Fibroblast of skin of scalp (primary cell): Measurements from ENCODE around the gene ANKFY1.

ENCODE experiments used
- DNase-seq: peaks from one replicate; pipeline ENCODE4 v3.0.0-alpha.2; 2013

Gene ANKFY1

DNA sequence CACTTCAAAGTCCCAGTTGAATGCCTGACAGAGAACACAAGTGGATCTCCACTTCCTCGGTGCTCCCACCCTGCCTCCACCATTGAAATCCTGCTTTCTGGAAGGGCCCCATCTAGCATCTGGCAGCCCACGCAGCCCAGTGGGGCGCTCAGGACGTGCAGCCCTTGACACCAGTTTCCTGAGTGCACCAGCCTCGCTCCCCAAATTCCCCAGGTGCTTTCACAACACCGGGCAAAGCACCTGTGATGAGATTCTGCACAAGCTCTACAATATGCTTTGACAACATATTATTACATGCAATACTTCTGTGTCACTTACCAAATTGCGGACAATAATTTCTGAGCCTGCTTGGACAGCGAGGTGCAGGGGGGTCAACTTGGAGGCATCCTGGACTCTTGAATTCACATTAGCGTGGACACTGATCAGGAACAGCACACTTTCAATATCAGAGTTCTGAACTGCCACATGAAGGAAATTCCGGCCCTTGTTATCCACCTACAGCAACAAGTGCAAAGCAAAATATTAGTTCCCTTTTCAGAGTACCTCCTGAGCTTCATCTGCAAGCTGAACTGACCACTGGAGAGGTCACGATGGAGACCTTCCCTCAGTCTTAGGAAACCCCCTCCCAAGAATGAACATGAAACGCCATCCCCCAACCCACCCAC lies 86.8 kb downstream of the ANKFY1 start:
- DNase-seq, result no peak

DNA sequence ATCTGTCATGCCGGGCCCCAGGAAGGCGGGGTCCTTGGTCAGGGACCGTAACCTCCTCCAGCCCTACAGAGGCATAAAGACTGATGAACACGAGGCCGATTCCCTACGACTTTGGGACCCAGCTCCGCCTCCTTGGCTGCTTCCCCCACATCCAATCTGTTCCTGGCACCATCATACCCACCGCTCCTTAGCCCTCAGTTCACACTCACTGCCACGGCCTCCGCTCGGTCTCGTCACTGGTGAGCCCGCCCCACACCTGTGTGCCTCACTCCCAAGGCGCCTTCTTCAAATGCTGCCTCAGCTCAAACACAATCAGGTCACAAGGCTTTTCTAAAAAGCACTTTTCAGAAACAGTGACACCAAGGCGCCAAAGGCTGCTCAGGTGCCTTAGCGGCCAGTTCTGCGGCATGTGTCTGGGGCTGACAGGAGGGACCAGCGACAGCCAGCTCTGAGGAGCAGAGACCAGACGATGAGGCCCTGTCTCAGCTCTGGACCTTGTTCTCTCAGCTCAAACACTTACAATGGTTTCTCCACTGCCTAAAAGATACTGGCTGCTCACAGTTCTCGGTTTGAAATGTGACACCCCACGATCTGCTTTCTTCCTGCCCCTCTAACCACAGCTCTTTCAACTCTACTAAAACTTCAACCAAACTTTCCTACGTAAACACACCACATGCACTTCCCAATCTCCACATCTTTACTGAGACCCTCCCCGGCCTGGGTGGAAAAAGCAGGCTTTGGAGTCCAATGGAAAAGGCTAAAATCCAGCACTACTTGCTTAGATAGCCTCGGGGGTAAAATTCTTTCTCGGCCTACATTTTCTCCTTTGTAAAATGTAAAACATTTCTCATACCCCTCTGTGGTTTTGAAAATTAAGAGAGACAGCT lies 87.6 kb downstream of the ANKFY1 start:
- DNase-seq, result peak; percentile 20

DNA sequence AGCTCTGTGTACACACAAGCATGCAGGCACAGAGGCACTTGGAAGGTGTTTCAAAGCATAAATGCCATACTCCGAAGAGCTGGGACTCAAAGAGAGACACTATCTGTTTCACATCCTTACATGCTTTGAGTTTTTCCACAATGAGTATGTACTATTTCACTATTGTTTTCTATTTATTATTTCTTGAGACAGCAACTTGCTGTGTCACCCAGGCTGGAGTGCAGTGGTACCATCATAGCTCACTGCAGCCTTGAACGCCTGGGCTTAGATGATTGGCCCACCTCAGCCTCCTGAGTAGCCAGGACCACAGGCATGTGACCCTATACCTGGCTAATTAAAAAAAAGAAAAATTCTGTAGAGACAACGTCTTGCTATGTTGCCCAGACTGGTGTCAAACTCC lies 89.2 kb downstream of the ANKFY1 start:
- DNase-seq, result no peak

- no peak for DNase-seq
These were observed 90.0 kb downstream of the ANKFY1 start for GRCh38 chr17:4173781-4174180.

GRCh38 chr17:4172356-4172755 lies 91.4 kb downstream of the ANKFY1 start:
- DNase-seq, result no peak

- DNase-seq, result no peak
These were observed 93.0 kb downstream of the ANKFY1 start for GRCh38 chr17:4170639-4171280.

DNA sequence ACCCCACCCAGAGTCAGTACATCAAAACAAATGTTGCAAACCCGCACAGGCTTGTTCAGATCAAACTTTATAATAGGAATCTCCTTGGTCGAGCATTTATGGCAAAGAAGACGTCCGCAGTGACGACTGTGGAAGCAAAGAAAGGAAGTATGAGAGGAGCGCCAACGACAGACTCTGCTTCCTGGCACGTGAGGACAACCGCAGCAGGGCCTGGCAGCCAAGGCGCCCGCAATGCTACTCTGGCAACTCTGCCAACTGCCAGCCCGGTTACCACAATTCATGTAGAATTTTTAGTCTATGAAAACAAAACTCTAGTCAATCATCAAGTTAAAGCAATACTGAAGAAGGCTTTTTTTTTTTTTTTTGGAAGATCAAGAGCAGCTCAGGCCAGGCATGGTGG lies 96.0 kb downstream of the ANKFY1 start:
- no peak for DNase-seq

- no peak for DNase-seq
These were observed 97.4 kb downstream of the ANKFY1 start for GRCh38 chr17:4166419-4166818.

DNA sequence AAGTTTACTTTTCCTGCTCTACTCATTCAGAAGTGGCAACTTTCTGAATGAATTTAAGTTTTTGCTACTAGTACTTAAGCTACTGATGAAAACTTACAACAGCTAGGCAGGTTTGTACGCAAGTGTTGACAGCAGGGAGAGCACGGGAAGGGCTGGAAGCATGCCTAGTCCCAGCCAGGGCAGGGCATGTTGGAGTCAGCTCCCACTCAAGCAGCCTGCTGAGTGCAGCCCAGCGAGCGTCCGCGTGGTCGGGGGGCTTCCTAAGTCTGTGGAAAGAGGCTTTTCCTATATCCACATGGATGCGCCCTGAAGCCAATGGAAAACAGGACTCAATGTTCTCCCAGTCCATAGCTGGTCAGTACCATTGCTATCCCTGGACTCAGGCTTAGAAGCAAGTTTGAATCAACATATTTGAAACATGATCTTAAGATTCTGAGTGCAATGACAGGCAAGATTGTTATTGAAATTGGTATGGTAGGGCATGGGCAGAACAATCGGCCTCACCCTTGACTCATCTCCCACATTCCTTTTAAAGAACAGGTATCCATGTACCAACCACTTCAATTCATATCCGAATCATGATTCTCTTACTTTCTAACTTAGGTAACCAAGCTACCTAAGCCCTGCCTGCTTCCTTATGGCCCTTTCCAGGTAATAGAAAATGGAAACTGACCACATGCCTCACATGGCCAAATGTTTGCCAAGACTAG lies 98.3 kb downstream of the ANKFY1 start:
- no peak for DNase-seq

- DNase-seq, result no peak
These were observed 99.8 kb downstream of the ANKFY1 start for GRCh38 chr17:4163951-4164350.

DNA sequence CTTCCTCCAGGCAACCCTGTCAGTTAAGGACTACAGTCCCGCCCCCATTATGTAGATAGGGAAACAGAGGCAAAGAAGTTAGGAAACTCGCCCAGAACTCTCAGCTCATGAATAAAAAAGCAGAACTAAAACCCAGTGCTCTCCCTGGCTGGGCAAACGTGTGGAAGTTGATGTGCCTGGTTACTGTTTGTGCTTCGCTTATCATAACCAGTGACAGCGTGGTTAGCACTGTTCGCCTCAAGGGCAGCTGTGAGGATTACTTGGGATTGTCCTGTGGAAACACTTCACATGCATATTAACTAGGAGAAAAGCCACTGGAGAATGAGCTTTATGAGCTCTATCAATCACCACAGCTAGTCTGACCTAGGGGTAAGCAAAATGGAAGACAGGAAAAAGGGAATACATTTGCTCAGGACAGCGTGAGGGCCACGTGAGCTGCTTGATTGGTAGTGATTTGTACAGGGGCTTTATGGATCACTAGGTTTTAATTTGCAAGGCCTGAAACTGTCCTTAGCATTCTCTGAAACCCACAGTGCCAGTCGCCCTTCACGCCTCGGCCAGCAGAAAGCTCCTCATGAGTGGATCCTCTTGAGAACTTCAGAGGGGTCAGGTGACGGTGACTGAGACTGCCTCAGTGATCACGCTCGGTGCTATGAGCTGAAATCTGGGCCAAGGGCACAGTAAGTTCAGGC lies 100.9 kb downstream of the ANKFY1 start:
- no peak for DNase-seq

GRCh38 chr17:4162321-4162720 lies 101.5 kb downstream of the ANKFY1 start:
- no peak for DNase-seq

DNA sequence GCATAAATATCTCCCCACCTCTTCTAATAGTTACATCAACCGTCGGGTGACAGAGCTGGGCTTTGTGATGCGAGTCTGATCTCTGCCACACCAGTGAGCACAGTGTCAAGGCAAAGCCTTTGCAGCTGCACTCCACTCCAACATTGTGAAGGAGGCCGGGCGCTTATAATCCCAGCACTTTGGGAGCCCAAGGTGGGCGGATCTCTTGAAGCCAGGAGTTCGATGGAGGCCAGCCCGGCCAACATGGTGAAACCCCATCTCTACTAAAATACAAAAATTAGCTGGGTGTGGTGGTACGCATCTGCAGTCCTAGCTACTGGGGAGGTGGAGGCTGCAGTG lies 101.8 kb downstream of the ANKFY1 start:
- DNase-seq, result no peak

- peak; percentile 66 for DNase-seq
These were observed 102.4 kb downstream of the ANKFY1 start for GRCh38 chr17:4161192-4161966.

DNA sequence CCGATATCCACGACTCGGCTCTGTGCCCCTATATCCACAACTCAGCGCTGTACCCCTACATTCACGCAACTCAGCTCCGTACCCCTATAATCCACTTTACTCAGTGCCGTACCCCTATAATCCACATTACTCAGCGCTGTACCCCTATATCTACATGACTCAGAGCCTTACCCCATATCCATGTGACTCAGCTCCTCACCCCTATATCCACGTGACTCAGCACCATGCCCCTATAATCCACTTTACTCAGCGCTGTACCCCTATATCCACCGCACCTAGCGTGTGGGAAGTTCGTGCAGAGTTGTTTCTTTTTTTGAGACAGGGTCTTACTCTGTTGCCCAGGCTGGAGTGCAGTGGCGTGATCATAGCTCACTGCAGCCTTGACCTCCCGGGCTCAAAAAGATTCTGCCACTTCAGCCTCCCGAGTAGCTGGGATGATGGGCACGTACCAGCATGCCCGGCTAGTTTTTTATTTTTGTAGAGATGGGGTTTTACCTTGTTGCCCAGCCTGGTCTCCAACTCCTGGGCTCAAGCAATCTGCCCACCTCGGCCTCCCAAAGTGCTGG lies 103.4 kb downstream of the ANKFY1 start:
- DNase-seq, result no peak

- DNase-seq, result no peak
These were observed 104.0 kb downstream of the ANKFY1 start for GRCh38 chr17:4159761-4160160.

- DNase-seq, result no peak
These were observed 106.0 kb downstream of the ANKFY1 start for GRCh38 chr17:4157618-4158333.

- no peak for DNase-seq
These were observed 106.9 kb downstream of the ANKFY1 start for GRCh38 chr17:4156750-4157381.

DNA sequence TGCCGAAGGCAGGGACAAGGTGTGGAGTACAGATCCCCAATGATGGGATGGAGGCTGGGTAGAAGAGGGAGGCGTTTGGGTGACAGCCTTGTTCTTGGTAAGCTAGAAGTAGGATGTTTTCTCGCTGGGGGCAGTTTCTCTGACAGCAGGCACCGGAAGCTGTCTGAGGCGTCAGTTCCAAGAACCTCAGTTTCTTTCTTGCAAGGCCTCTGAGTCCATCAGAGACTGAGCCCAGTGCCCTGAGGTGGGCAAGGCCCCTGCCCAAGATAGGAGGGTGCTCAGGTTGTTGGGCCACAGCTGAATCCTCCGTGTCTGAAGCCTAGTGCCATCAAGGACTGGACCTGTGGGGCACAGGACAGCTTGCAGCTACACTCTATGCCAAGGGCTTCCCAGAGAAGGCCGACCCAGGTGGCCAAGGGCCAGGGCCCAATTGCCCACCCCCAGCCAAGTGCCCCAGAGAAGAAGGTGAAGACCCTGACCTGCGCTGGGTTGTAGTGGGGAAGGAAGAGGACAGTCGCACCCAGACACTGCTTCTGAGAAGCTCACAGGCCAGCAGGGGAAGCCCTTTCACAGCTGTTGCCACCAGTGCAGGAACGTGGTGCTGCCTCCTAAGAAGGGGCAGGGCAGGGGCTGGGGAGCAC lies 107.7 kb downstream of the ANKFY1 start:
- no peak for DNase-seq

GRCh38 chr17:4154201-4154600 lies 109.6 kb downstream of the ANKFY1 start:
- no peak for DNase-seq
